ENCODE results near the gene CENPB. TPM values are rescaled to one million over a fixed set of nuclear protein-coding genes. Genes with fewer than 3 reads are reported as not detected.

The CENPB gene
- total RNA-seq, 4 donors from 2014 or later, result 38.8 to 81.4 (median 67.1) TPM

DNA sequence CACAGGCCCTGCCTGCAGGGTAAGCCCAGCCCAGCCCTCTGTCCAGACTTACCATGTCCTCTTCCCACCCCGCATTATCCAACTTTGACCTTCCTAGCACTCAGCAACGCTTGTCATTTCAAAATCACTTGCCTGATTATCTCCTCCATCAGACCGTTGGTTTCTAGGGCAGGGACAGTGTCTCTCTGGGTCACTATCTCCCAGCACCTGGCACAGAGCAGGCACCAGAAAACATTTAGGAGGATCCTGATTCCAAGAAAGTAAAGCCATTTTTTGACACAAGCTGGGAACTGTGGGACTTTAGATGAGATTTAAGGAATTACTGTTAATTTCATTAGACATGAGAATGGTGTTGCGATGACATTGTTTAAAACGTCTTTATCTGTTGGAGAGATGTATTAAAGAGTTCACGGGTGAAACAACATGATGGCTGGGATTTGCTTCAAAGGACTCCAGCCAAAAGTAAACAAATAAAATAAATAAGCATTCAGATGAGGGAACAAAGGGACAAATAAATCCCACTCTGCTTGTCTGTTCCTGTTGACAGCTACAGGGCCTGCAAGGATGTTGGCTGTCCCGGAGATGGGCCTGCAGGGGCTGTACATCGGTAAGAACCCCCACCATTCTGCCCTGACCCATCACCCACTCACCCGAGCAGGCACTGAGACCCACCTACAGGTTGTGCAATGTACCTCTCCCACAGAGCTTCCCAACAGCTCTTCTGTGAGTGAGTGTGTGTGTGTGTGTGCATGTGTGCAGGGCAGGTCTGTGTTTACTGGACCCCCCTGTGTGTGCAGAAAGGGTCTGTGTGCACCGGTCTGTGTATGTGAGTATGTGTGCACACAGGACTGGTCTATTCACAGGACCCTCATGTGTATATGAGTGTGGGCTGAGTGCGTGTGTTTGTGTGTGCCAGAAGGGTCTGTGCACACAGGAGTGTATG is 48.2 kb downstream of the CENPB start:
- no peaks in the 10 kb centered on the region for H3K36me3 ChIP-seq
- peaks cover 0 to 48% (median 3%) of the 10 kb centered on the region in 3 donors for H3K4me1 ChIP-seq
- no peak for DNase-seq
- no peak for TF ChIP-seq POLR2A (IDR thresholded peaks at IDR 0.05)
- TF ChIP-seq, protein P1, sequence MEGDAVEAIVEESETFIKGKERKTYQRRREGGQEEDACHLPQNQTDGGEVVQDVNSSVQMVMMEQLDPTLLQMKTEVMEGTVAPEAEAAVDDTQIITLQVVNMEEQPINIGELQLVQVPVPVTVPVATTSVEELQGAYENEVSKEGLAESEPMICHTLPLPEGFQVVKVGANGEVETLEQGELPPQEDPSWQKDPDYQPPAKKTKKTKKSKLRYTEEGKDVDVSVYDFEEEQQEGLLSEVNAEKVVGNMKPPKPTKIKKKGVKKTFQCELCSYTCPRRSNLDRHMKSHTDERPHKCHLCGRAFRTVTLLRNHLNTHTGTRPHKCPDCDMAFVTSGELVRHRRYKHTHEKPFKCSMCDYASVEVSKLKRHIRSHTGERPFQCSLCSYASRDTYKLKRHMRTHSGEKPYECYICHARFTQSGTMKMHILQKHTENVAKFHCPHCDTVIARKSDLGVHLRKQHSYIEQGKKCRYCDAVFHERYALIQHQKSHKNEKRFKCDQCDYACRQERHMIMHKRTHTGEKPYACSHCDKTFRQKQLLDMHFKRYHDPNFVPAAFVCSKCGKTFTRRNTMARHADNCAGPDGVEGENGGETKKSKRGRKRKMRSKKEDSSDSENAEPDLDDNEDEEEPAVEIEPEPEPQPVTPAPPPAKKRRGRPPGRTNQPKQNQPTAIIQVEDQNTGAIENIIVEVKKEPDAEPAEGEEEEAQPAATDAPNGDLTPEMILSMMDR (IDR thresholded peaks at IDR 0.05), result no peak
- H3K27ac ChIP-seq, result peak overlapping the region in 1 of 4 donors; percentile 13
- intact Hi-C loops (cut with DNase I), result no loop called here
- H3K9me3 ChIP-seq, result no peaks in the 10 kb centered on the region
- peaks cover 0 to 10% (median 0%) of the 10 kb centered on the region in 4 donors for H3K27me3 ChIP-seq
- H3K4me3 ChIP-seq, result no peak overlapping the region
- 47 to 69% methylated on average over 9 to 11 of the region's 11 CpGs for WGBS, 2 donors

GRCh38 chr20:3735768-3736167 is 50.8 kb downstream of the CENPB start:
- no peak for DNase-seq
- Histone ChIP-seq H3K36me3 (no peaks in the 10 kb centered on the region), H3K4me1 (peaks cover 3 to 63% (median 10%) of the 10 kb centered on the region in 3 donors), H3K27ac (no peak overlapping the region), H3K4me3 (no peak overlapping the region), H3K27me3 (peaks cover 0 to 32% (median 2%) of the 10 kb centered on the region in 4 donors), H3K9me3 (no peaks in the 10 kb centered on the region)
- intact Hi-C loops (cut with DNase I), result no loop called here
- TF ChIP-seq, protein P1 (IDR thresholded peaks at IDR 0.05), result no peak
- no peak for TF ChIP-seq POLR2A (IDR thresholded peaks at IDR 0.05)
- WGBS, 2 donors, result 65 to 82% methylated on average over 3 to 4 of the region's 4 CpGs

DNA sequence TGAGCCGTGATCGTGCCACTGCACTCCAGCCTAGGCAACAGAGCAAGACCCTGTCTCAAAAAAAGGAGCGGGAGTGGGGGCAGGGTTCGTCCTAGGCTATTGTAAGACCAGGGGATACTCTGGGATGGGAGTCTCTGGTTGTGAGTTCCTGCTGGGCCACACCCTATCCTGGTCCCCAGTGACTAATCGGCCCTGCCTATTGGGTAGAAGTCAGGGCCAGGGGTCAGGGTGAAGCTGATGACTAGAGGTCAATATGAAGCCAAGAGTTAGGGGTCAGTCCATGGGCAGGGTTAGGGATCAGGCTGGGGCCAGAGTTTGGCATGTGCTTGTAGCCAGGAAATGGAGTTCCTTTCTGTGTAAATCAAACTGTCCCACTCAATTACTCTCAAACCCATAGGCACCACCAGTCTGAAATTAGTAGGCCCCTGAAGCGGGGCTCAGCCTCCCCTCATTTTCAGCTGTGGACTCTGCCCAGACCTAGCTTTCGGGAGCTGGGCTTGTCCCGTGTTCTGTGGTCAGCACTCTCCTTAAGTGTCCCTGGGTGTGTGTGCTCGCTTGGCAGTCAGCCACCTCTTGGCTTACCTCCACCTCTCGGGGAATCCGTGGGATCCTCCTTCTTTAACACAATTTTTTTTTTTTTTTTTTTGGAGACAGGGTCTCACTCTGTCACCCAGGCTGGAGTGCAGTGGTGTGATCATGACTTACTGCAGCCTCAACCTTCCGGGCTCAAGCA is 52.3 kb downstream of the CENPB start:
- 55 to 63% methylated on average over 11 to 12 of the region's 12 CpGs for WGBS, 2 donors
- H3K9me3 ChIP-seq, result no peaks in the 10 kb centered on the region
- TF ChIP-seq, protein P1 (IDR thresholded peaks at IDR 0.05), result no peak
- TF ChIP-seq POLR2A (IDR thresholded peaks at IDR 0.05), result no peak
- intact Hi-C loops (cut with DNase I), result no loop called here
- peaks cover 0 to 43% (median 2%) of the 10 kb centered on the region in 4 donors for H3K27me3 ChIP-seq
- DNase-seq, result no peak
- peak overlapping the region in 2 of 4 donors; percentile 49 to 64 for H3K4me3 ChIP-seq
- H3K36me3 ChIP-seq, result no peaks in the 10 kb centered on the region
- H3K27ac ChIP-seq, result peak overlapping the region in 3 of 4 donors; percentile 65 to 83 (median 70)
- H3K4me1 ChIP-seq, result peaks cover 3 to 53% (median 10%) of the 10 kb centered on the region in 3 donors

Other genes starting within 250 kb of the CENPB start
- not detected for gene GFRA4, start 123.3 kb downstream of the CENPB start, total RNA-seq
- gene ADAM33, start 104.7 kb downstream of the CENPB start, total RNA-seq, result 10 to 100 TPM in 1 of 4 donors, 1 to 10 TPM in 3; 2.4 to 27.7 (median 6.4) TPM
- 1 to 10 TPM in 2 of 4 donors, under 1 TPM in 2; 0.11 to 6.9 (median 1.8) TPM for gene SIGLEC1, start 74.1 kb downstream of the CENPB start, total RNA-seq
- gene HSPA12B, start 54.1 kb downstream of the CENPB start, total RNA-seq, result 1 to 10 TPM in 2 of 4 donors, under 1 TPM in 2; 0.64 to 4.6 (median 1.8) TPM
- gene ADISSP, start 19.0 kb downstream of the CENPB start, total RNA-seq, result 10 to 100 TPM; 13.5 to 24.7 (median 19.8) TPM
- gene SPEF1, start 5.3 kb downstream of the CENPB start, total RNA-seq, result under 1 TPM in 1 of 4 donors, not detected in 3; 0.19 TPM
- gene CDC25B, start 9.6 kb upstream of the CENPB start, total RNA-seq, result 10 to 100 TPM; 15.6 to 26.2 (median 18.1) TPM
- 10 to 100 TPM in 2 of 4 donors, 1 to 10 TPM in 2; 5.8 to 12.8 (median 10.4) TPM for gene AP5S1, start 33.8 kb upstream of the CENPB start, total RNA-seq
- gene MAVS, start 60.1 kb upstream of the CENPB start, total RNA-seq, result 10 to 100 TPM; 14.9 to 31.3 (median 17.2) TPM
- 10 to 100 TPM; 39.4 to 49.1 (median 46.2) TPM for gene PANK2, start 102.6 kb upstream of the CENPB start, total RNA-seq
- 10 to 100 TPM in 1 of 4 donors, 1 to 10 TPM in 3; 6.9 to 10.0 (median 8.9) TPM for gene RNF24, start 228.8 kb upstream of the CENPB start, total RNA-seq

Data from esophagus squamous epithelium (tissue), 5 donors.